NCI-H748 (cell line): ENCODE results near the gene PLXNC1.

Experiments
- DNase-seq: peaks from one replicate; lab custom pipeline; 2025; ENCODE audit not compliant: unreplicated experiment; lab: John Stamatoyannopoulos, UW

Gene PLXNC1

GRCh38 chr12:94263011-94263811 is 114.8 kb downstream of the PLXNC1 start:
- DNase-seq = no peak

- peak; percentile 26 for DNase-seq
Measured at GRCh38 chr12:94263905-94264561, 115.7 kb downstream of the PLXNC1 start.

DNA sequence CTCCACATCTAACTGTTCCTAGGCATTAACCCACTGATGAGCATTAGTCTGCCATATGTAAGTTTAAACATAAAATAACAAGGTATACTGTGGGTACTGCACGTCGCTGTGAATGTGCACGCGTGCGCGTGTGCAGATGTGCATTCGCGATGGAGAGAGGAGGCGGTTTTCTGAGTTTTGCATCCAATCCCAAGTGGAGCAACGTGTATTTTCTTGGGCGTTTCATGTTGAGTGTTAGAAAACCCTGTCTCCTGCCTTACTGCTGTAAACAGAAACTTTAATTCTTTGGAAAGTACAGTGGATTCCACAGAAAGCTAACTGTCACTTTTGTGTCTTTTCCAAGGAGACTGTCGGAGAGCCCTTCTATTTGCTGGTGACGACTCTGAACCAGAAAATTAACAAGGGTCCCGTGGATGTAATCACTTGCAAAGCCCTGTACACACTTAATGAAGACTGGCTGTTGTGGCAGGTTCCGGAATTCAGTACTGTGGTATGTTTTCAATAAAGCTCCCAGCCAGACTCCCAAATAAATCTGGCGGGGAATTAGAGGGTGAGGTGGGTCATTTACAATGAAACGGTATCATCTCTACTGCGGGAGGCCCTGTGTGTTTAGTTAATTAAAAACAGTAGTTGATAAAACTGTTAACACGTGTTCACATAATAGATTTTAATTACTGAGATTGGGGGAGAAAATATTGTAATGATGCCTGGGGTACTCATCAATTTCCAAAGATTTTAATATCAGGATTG is 116.5 kb downstream of the PLXNC1 start:
- DNase-seq = no peak

DNA sequence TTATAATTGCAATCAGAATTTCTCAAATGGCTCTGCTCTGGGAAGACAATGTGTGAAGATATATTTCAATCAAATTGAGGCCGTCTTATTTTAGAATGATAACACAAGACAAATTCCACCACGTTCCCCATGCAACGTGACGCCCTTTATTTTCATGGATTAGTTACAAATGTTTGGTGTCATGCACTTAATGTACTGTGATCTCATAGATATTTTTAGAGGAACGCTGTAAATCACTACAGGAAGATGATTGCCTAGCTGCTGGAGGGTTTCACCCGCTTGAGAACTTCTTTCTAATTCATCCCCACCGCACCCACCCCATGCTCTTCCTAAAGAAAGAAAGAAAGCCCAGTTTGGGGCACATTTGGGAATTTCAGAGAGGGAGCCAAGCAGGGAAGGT is 117.2 kb downstream of the PLXNC1 start:
- no peak for DNase-seq

DNA sequence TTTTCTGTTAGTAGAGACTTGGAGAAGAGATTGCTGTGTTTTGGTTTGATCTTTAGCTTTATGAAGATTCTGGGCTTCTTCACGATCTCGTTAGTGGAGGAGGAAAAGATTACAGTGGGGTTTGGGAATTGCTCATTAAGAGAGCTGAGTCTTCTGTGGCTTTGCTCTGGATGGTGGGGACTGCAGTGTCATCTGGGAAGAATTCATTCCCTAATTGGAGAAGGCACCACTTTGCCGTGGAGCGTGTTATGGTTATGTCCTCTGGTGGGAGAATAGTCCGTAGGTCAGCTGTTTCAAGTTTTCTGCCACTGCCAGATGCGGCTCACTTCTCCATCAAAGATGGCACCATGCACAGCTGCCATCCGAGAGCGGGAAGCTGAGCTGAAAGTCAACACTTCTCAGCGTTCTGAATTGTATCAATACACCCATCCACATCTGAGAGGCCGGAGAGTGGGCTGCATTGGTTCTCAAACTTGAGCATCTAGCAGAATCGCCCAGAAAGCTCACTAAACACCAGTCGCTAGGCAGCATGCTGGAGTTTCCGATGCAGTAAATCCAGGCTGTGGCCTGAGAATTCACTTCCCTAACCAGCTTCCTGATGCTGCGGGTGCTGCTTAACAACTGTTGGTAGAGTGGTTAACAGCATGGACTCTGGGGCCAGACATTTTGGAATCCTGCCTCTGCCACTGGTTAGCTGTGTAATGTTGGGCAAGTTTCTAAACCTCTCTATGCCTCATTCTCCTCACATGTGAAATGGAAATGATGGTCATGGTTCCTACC is 117.8 kb downstream of the PLXNC1 start:
- DNase-seq = no peak

GRCh38 chr12:94266796-94267536 is 118.6 kb downstream of the PLXNC1 start:
- DNase-seq = no peak

GRCh38 chr12:94267537-94267872 is 119.1 kb downstream of the PLXNC1 start:
- no peak for DNase-seq

- no peak for DNase-seq
Measured at GRCh38 chr12:94267921-94268471, 119.6 kb downstream of the PLXNC1 start.

GRCh38 chr12:94269316-94269999 is 121.1 kb downstream of the PLXNC1 start:
- no peak for DNase-seq

DNA sequence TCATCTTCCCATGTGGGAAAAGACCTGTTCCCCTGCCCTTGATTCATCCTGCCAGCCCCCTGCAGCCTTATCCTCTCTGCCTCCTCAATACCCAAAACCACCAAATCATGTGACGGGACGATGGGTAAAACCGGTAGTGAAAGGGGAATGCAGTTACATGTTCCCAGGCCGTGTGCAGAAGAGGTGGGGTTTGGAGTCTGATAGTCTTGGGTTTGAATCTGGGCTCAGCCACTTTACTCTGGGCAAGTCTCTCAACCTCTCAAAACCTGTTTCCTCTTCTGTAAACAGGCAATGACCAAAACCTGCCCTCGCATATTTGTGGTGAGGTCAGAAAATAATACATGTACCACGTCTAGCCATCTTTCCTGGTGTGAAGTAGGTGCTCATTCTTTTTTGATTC is 123.0 kb downstream of the PLXNC1 start:
- no peak for DNase-seq

GRCh38 chr12:94272280-94272679 is 123.9 kb downstream of the PLXNC1 start:
- no peak for DNase-seq

DNA sequence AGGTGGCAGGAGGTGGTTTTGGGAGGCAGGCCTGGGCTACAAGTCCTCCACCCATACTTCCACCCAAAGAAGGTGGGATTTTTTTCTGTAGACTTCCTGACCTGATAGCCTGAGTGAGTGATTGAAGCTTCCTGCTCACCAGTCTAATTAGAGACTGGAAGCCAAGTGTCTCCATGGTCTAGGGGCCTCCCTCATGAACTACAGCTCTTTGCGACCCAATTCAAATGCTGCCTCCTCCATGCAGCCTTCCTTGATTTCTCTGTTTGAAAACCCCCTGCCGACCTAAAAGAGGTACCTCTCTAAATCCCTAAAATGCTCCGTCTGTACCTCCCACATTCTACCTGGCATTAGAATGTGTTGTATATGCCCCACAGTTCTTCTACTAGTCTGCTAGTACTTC is 124.9 kb downstream of the PLXNC1 start:
- DNase-seq = no peak

DNA sequence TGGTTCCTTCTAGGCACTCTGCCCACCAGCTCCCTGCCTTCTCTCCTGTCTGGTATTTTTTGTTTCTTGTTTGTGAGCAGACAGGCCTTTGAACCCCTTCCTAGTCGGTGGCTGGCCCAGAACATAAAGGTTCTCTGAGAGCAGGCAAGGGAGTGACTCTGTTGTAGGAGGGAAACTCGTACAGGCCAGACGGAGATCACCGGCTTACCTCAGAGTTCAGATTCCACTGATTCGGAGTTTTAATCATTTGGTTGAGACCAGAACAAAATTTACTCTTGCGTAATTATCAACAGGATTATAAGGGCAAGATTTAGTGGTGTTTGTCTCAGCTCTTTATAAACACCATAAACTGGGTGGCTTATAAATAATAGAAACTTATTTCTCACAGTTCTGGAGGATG is 128.3 kb downstream of the PLXNC1 start:
- no peak for DNase-seq

DNA sequence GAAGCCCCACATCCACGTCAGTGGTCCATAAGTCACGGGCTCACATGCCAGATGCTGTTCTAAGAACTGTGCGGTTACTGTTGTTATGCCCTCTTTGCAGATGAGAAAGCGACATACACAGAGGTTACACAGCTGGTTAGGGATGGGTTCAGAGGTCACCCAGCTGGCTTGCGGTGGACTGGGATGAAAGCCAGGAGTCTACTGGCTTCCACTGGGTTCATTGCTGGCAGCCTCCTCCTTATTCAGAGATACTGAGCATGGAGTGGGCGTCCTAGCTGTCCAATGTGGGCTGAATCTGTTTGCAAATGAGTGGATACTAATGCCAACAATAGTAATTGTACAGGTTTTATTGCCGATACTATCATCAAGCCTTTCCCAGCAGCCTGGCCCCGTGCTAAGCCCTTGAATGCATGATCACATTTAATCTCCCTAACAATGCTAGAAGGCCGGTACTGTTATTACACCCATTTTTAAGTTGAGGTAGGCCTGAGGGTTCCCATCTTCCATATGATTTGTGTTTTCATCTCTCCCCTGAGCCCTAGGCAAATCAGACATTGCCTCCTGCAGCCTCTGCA is 129.1 kb downstream of the PLXNC1 start:
- no peak for DNase-seq

- DNase-seq = no peak
Measured at GRCh38 chr12:94280063-94280462, 131.7 kb downstream of the PLXNC1 start.

- no peak for DNase-seq
Measured at GRCh38 chr12:94282675-94283074, 134.3 kb downstream of the PLXNC1 start.

DNA sequence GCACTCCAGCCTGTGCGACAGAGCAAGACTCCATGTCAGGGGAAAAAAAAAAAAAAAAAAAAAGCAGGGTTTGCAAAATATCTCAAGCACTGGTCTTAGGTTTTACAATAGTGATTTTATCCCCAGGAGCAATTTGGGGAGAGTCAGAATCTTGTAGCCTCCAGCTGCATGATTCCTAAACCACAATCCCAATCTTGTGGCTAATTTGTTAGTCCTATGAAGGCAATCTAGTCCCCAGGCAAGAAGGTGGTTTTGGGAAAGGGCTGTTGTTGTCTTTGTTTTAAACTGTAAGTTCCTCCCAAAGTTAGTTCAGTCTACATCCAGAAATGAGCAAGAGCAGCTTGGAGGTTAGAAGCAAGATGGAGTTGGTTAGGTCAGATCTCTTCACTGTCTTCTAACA is 135.7 kb downstream of the PLXNC1 start:
- DNase-seq = no peak

DNA sequence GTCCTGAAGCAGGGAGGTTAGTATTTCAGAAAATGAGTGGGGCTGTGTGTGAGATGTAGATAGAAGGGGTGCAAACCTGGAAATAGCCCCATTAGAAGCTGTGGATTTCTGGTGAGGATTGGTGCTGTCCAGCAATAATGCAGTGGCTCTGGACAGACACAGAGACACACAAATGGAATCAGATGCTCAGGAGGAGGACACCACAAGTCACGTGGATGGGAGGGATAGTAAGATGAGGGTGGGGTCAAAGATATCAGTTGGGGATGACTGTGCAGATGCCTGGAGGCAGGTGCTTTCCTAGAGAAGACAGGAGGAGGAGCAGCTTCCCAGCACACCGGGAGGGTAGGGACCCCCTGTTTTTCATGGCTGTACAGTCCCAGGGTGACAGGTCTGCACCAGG is 136.5 kb downstream of the PLXNC1 start:
- no peak for DNase-seq

DNA sequence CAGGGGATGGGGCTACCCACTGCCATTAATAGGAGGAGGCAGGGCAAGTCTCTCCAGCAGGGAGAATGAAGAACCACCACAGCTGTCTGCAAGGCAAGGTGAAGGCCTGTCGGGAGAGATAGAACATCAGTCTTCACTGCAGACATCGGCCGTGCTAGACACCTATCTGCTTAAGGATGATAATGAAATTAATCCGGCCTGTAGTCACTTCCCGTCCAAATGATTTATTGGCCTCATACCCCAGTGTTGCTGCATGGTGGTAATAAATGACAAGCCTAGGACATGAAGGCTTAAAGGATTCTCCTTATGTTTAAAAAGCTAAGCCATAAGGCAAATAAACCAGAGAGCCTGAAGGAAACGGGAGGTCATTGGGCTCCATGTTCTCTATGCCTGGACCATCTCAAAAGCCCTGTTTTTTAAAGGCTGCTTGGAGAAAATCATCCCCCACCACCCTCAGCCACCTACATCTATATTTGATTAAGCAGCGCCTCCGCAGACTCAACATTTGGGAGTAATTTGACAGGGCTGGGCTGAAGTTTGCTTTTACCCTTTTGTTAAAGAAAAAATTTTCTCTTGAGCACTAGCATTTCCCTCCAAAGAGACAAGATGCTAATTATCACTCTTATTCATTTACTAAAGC is 137.7 kb downstream of the PLXNC1 start:
- DNase-seq = no peak
